Islet precursor cell (in vitro differentiated cells): ENCODE results near the gene HDAC11.
"Not testable (repeated sequence)": the region's sequence is repeated elsewhere in the genome, so short reads cannot be mapped to it uniquely, and the experiment has no call there.

ENCODE experiments used
- DNase-seq: peaks from one replicate; pipeline ENCODE4 v3.0.0-alpha.2; 2018

Gene HDAC11

GRCh38 chr3:13470894-13471574 is 9.1 kb upstream of the HDAC11 start:
- DNase-seq = no peak

DNA sequence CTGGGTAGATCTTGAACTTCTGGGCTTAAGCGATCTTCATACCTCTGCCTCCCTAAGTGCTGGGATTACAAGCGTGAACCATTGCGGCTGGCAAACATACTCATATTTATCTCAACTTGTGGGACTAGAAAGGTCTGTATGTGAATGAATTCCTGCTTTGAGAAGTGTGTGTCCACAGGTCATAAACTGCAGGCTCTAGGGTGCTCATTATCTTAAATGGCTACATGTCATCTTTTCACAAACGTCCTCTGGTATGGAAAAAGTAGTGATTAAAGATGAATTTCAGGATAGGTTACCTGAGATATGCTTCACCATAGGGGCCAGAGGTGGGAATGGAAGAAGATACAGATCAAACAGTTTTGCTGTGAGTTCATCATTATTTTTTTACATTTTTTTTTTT is 7.8 kb upstream of the HDAC11 start:
- DNase-seq = no peak

GRCh38 chr3:13473020-13473419 is 7.1 kb upstream of the HDAC11 start:
- no peak for DNase-seq

DNA sequence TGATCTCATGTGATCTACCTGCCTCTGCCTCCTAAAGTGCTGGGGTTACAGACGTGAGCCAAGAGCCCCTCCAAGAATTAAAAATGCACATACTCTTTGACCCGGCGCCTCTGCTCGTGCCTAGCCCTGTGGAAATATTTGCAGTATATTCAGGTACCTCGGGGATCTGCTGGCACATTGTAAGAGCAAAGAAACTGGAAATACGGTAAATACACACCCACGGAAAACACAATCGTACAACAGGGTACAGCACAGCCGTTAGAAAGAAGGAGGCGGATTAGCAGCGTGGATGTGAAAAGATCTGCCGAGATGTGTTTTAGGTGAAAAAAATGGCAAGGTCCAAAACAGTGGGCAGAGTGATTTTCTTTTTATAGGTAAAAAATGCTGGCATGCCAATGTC is 6.1 kb upstream of the HDAC11 start:
- DNase-seq = no peak

DNA sequence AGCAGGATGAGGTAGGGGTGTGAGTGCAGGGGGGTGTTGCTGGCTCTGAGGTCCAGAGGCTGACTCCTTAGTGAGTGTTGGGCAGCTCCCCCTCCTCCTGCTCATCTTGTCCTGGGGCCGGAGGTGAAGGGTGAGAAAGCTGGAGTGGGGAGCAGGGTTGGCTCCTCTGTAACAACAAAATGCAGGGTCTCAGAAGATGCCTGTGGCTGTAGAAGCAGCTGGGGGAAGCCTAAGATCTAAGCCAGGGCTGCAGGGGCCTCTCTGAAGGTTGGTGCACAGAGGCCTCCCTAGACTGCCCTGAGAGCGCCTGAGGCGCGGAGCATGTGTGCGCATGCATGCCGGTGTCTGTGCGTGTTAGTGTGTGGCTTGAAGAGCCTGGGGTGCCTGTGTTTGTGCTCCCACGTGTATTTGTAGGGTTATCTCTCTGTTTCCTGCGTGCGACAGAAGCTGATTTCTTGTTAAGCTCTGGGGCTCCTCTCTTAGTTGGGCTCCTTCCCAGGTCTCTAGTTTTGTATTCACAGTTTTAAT is 5.3 kb upstream of the HDAC11 start:
- DNase-seq = no peak

DNA sequence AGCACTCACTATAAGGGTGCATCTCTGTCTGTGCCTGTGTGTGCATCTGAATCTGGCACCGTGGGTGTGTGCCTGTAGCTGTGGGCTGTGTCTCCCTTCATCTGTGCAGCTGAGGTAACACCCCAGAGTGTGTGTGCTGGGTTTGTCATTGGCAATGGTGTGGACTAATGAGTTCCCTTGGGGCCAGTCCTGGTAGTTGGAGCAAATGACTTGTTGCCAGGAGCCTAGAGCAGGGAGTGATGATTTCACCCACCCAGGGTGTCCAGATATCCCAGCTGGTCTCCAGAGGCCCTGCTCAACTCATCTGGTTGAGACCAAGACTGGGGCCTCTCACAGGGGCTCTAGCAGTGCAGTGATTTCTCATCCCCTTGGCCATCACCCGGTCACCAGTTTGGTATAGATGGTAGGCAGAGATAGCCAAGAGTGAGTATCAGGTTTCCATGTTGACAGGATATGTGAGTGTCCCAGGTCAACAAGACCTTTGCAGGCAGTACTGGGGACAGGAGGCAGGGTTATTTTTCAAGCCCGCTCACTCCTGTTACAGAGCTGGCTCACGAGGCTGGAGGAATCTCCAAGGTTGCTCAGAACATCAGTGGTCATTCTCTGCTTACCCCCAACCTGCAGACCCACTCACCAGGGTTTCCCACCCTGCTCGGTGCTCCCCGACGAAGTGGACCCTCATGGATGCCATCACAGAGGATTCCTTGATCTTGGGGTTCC is 4.1 kb upstream of the HDAC11 start:
- peak; percentile 77 for DNase-seq

- peak; percentile 75 for DNase-seq
Observed at GRCh38 chr3:13477943-13478342, 2.2 kb upstream of the HDAC11 start.

DNA sequence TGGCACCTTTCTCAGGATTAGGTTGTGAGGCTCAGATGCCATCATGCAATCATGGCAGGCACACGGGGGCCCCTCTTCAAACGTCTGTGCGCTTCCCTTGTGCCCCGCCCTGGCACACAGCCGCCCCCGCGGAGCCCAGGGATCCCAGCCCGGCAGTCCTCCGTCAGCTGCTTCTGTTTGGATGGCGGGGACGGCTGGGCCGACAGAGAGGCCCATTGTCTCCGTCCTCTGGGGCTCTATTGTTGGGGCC is 849 bp upstream of the HDAC11 start:
- no peak for DNase-seq

GRCh38 chr3:13480340-13481318 is 523 bp downstream of the HDAC11 start:
- no peak for DNase-seq

GRCh38 chr3:13482106-13482690 is 2.1 kb downstream of the HDAC11 start:
- DNase-seq = no peak

DNA sequence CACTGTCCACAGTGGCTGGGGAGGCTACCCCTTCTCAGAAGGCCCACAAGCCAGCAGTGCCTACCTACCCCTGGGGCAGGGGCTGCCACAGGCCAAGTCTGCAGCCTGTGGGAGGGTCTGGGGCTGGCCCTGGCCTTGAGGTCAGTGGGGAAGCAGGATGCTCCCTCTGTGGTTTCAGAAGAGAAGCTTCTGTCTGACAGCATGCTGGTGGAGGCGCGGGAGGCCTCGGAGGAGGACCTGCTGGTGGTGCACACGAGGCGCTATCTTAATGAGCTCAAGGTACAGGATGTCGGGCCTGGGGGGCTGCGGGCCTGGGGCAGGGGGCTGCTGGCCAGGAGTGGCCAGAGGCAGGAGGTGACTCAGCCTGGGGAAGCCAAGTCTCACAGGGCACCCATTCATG is 3.2 kb downstream of the HDAC11 start:
- DNase-seq = no peak

DNA sequence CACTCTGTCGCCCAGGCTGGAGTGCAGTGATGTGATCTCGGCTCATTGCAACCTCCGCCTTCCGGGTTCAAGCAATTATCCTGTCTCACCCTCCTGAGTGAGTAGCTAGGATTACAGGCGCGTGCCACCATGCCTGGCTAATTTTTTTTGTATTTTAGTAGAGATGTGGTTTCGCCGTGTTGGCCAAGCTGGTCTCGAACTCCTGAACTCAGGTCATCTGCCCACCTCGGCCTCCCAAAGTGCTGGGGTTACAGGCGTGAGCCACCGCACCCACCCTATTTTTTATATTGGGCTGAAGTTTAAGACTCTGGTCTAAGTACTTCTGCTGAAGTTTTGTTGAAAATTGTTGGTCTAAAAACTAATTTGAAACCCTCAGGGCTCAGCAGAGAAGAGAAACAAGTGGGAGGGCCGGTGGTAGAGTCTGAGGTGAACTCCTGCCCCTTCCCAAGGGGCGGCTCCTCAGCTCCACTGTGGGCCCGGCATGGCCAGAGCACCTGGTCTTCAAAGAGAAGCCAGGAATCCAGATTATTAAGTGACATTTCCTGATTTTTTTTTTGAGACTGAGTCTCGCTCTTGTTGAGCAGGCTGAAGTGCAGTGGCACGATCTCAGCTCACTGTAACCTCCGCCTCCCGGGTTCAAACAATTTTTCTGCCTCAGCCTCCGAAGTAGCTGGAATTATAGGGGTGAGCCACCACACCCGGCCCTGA is 4.0 kb downstream of the HDAC11 start:
- no peak for DNase-seq

GRCh38 chr3:13484851-13485590 is 4.9 kb downstream of the HDAC11 start:
- DNase-seq = peak; percentile 57

- DNase-seq = not testable (repeated sequence)
Observed at GRCh38 chr3:13485630-13486562, 5.8 kb downstream of the HDAC11 start.

DNA sequence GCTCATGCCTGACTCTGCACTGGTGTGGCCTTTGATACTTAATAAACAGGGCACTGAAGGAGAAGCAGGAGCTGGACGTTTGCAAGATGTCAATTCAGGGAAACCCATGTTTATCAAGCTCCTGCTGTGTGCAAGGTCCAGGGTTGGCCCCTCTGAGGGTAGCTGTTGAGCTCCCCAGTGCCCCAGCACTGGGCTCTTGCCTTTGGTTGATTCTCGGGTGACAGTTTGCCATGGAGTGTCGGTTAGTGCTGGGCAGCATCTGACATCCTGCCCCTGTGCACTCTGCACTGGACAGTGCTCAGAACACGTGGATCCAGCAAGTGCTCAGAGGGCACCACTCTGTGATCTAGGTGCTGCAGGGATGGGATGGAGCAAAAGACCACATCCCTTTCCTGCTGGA is 7.3 kb downstream of the HDAC11 start:
- DNase-seq = no peak

DNA sequence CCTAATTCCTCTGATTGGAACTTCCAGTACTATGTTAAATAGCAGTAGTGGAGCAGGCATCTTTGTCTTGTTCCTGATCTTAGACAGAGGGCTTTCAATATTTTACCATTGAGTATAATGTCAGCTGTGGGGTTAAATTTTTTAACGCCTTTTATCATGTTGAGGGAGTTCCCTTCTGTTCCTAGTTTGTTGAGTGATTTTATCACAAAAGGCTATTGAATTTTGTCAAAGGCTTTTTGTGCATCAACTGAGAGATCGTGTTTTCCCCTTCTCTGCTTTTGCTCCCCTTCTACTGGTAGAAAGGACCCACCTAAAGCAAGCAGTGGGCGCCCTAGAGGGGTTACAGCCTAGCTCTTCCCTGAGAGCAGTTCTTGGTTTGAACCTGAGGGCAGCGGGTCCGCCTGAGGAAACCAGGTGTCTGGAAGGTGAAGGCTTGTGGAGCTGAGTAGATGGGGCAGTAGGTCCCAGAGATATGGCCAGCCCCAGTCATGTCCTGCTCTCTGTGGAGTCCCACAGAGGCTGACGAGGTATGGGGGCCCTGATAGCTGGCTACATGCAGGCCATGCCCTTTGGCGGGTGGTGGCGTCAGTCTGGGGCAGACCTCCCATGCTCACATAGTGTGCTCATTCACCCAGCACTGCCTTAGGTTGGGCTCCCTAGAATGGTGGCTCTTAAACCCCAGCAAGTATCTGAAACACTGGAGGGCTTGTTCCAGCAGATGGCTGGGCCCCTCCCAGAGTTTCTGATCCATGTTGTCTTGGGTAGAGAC is 11.3 kb downstream of the HDAC11 start:
- no peak for DNase-seq

- no peak for DNase-seq
Observed at GRCh38 chr3:13492048-13492447, 11.9 kb downstream of the HDAC11 start.

- DNase-seq = no peak
Observed at GRCh38 chr3:13492976-13493866, 13.1 kb downstream of the HDAC11 start.
